Keratinocyte (primary cell): ENCODE measurements around the gene MRPL57.

Experiments used
- CTCF ChIP-seq, 3 experiments: IDR thresholded peaks in 1 of 3; conservative IDR thresholded peaks in 1 of 3; optimal IDR thresholded peaks in 1 of 3; 2 replicates in 2 of 3; 3 replicates in 1 of 3; pipeline versions ENCODE3 to v1.5.1; 2011; ENCODE audit warnings: low read length in 3 of 3, mild to moderate bottlenecking in 3 of 3, moderate library complexity in 2 of 3, control low read depth in 1 of 3, inconsistent platforms in 1 of 3; ENCODE audit not compliant: insufficient read depth in 2 of 3; ENCODE audit errors: extremely low read depth in 1 of 3
- EZH2 ChIP-seq: IDR thresholded peaks from one replicate; pipeline ENCODE4 v1.6.1; 2012; ENCODE audit warnings: inconsistent platforms, mild to moderate bottlenecking, low read length, moderate library complexity

- TF ChIP-seq CTCF (optimal IDR thresholded peaks at IDR 0.05 in 1 of 3, IDR thresholded peaks at IDR 0.05 in 1 of 3, conservative IDR thresholded peaks at IDR 0.05 in 1 of 3; ENCODE audit: extremely low read depth in 1 of 3, insufficient read depth in 2 of 3, low read length in 3 of 3) = no peak
- no peak for TF ChIP-seq EZH2
These were observed 28.6 kb upstream of the MRPL57 start for GRCh38 chr13:21147827-21148226.
